Testis (tissue), 3 donors: ENCODE data around the gene ARHGAP19. TPM values are rescaled to one million over a fixed set of nuclear protein-coding genes. Genes with fewer than 3 reads are reported as not detected.

ENCODE experiments used
- DNase-seq: peaks from one replicate; pipeline ENCODE4 v3.0.0-alpha.2; 2019
- H3K27ac ChIP-seq, 2 donors: fragments of 200-600 bp; sonication (generic); one replicate each; pipeline ENCODE4 v1.5.1; 2019
- H3K27me3 ChIP-seq: fragments of 200-600 bp; sonication (generic); one replicate; pipeline ENCODE4 v1.5.1; 2019
- H3K36me3 ChIP-seq: fragments of 200-600 bp; sonication (generic); one replicate; pipeline ENCODE4 v1.5.1; 2017; ENCODE audit warnings: low read depth; ENCODE audit errors: missing control alignments
- H3K4me1 ChIP-seq: fragments of 200-600 bp; sonication (generic); one replicate; pipeline ENCODE4 v1.5.1; 2019
- H3K4me3 ChIP-seq, 2 donors: fragments of 200-600 bp; sonication (generic); one replicate each; pipeline ENCODE4 v1.5.1; 2017 to 2019
- H3K9me3 ChIP-seq: fragments of 200-600 bp; sonication (generic); one replicate; pipeline ENCODE4 v1.5.1; 2017
- CTCF ChIP-seq, 3 experiments: fragments of 450-650 bp in 2 of 3; fragments of 200-600 bp in 1 of 3; sonication (generic) in 1 of 3; IDR thresholded peaks; one replicate each; pipeline ENCODE4 v1.5.1; 2016 to 2019; ENCODE audit warnings: antibody characterized with exemption in 3 of 3, mild to moderate bottlenecking in 2 of 3, moderate library complexity in 1 of 3
- POLR2A ChIP-seq: fragments of 450-650 bp; IDR thresholded peaks from one replicate; pipeline ENCODE4 v1.6.1; 2017; ENCODE audit warnings: antibody characterized with exemption, mild to moderate bottlenecking, moderate library complexity
- WGBS, 2 donors: methylation state at CpG; one replicate each; pipeline ENCODE4 v1.1.5; 2018; 5-methylcytosine and 5-hydroxymethylcytosine counted together
- intact Hi-C: fragments of 100-400 bp; cut with DNase I; formaldehyde crosslinking; loops from one replicate; pipeline ENCODE4 v1.15.1; 2023; ENCODE audit warnings: low total_unique reads
- polyA plus RNA-seq: library from polyadenylated mRNA; stranded (reverse); fragments of 350-450 nt; fragmentation: Illumina TruSeq; extraction: RNeasy Lipid Tissue Mini Kit (QIAGEN cat#74804); gene quantifications from one replicate; pipeline ENCODE4 v1.2.3, GENCODE V29; 2014; ENCODE audit warnings: low read depth, low replicate concordance; ENCODE audit not compliant: insufficient read depth
- total RNA-seq, 2 donors: library from RNA; depleted of rRNA; stranded (reverse); fragments of >200 nt; gene quantifications; one replicate each; pipeline ENCODE4 v1.2.3, GENCODE V29; 2016

ARHGAP19 gene
- total and polyA plus RNA-seq, 3 donors from 2014 or later = 40.5 to 54.6 (median 50.0) TPM

- H3K36me3 ChIP-seq = no peaks in the 10 kb centered on the region
- WGBS, 2 donors = 35 to 38% methylated on average over 6 of the region's 6 CpGs
- TF ChIP-seq POLR2A = no peak
- no peak for TF ChIP-seq CTCF (IDR thresholded peaks at IDR 0.05)
- no peaks in the 10 kb centered on the region for H3K4me1 ChIP-seq
- no peak for DNase-seq
- no peaks in the 10 kb centered on the region for H3K9me3 ChIP-seq
- H3K27ac ChIP-seq = no peak overlapping the region
- intact Hi-C loops = no loop called here
- H3K4me3 ChIP-seq = no peak overlapping the region
- no peaks in the 10 kb centered on the region for H3K27me3 ChIP-seq
These were observed 113.1 kb downstream of the ARHGAP19 start for GRCh38 chr10:97179311-97179710.

GRCh38 chr10:97178074-97178473, 114.4 kb downstream of the ARHGAP19 start:
- no peak for DNase-seq
- TF ChIP-seq CTCF (IDR thresholded peaks at IDR 0.05) (no peak), POLR2A (no peak)
- Histone ChIP-seq H3K27ac (no peak overlapping the region), H3K27me3 (no peaks in the 10 kb centered on the region), H3K9me3 (no peaks in the 10 kb centered on the region), H3K36me3 (no peaks in the 10 kb centered on the region), H3K4me3 (no peak overlapping the region), H3K4me1 (no peaks in the 10 kb centered on the region)
- 85 to 87% methylated on average over 5 of the region's 5 CpGs for WGBS, 2 donors
- intact Hi-C loops = no loop called here

- intact Hi-C loops = no loop called here
These were observed 116.2 kb downstream of the ARHGAP19 start for GRCh38 chr10:97176226-97176625.

GRCh38 chr10:97175586-97175985, 116.9 kb downstream of the ARHGAP19 start:
- no peak overlapping the region for H3K27ac ChIP-seq
- no peaks in the 10 kb centered on the region for H3K4me1 ChIP-seq
- no peaks in the 10 kb centered on the region for H3K36me3 ChIP-seq
- TF ChIP-seq POLR2A = no peak
- TF ChIP-seq CTCF (IDR thresholded peaks at IDR 0.05) = no peak
- intact Hi-C loops = no loop called here
- no peaks in the 10 kb centered on the region for H3K9me3 ChIP-seq
- DNase-seq = no peak
- no peaks in the 10 kb centered on the region for H3K27me3 ChIP-seq
- 100% methylated on average over 4 of the region's 4 CpGs for WGBS, 2 donors
- H3K4me3 ChIP-seq = no peak overlapping the region

More at GRCh38 chr10:97176226-97176625, 116.2 kb downstream of the ARHGAP19 start:
- TF ChIP-seq POLR2A (no peak), CTCF (IDR thresholded peaks at IDR 0.05) (no peak)
- 80 to 90% methylated on average over 5 of the region's 5 CpGs for WGBS, 2 donors
- no peak for DNase-seq
- Histone ChIP-seq H3K27ac (no peak overlapping the region), H3K9me3 (no peaks in the 10 kb centered on the region), H3K36me3 (no peaks in the 10 kb centered on the region), H3K4me3 (no peak overlapping the region), H3K27me3 (no peaks in the 10 kb centered on the region), H3K4me1 (no peaks in the 10 kb centered on the region)

GRCh38 chr10:97174941-97175340, 117.5 kb downstream of the ARHGAP19 start:
- no peak for DNase-seq
- no peaks in the 10 kb centered on the region for H3K36me3 ChIP-seq
- no peaks in the 10 kb centered on the region for H3K9me3 ChIP-seq
- no peak overlapping the region for H3K4me3 ChIP-seq
- H3K27me3 ChIP-seq = no peaks in the 10 kb centered on the region
- intact Hi-C loops = no loop called here
- no peak overlapping the region for H3K27ac ChIP-seq
- no peaks in the 10 kb centered on the region for H3K4me1 ChIP-seq
- TF ChIP-seq CTCF (IDR thresholded peaks at IDR 0.05) (no peak), POLR2A (no peak)
